GM18951 (cell line): ENCODE measurements around the gene POU4F3.

ENCODE experiments used
- POLR2A ChIP-seq: IDR thresholded peaks from 4 replicates; pipeline ENCODE4 v1.6.1; 2011; ENCODE audit warnings: mild to moderate bottlenecking; ENCODE audit not compliant: insufficient read length, insufficient read depth; ENCODE audit errors: extremely low read depth
- in situ Hi-C: fragments of 300-500 bp; cut with MboI; formaldehyde crosslinking; loops from one replicate; pipeline ENCODE4 v1.12.0; 2022; ENCODE audit warnings: low sequenced_read_pairs, mixed read lengths, inconsistent platforms; ENCODE audit not compliant: unreplicated experiment

Gene POU4F3

DNA sequence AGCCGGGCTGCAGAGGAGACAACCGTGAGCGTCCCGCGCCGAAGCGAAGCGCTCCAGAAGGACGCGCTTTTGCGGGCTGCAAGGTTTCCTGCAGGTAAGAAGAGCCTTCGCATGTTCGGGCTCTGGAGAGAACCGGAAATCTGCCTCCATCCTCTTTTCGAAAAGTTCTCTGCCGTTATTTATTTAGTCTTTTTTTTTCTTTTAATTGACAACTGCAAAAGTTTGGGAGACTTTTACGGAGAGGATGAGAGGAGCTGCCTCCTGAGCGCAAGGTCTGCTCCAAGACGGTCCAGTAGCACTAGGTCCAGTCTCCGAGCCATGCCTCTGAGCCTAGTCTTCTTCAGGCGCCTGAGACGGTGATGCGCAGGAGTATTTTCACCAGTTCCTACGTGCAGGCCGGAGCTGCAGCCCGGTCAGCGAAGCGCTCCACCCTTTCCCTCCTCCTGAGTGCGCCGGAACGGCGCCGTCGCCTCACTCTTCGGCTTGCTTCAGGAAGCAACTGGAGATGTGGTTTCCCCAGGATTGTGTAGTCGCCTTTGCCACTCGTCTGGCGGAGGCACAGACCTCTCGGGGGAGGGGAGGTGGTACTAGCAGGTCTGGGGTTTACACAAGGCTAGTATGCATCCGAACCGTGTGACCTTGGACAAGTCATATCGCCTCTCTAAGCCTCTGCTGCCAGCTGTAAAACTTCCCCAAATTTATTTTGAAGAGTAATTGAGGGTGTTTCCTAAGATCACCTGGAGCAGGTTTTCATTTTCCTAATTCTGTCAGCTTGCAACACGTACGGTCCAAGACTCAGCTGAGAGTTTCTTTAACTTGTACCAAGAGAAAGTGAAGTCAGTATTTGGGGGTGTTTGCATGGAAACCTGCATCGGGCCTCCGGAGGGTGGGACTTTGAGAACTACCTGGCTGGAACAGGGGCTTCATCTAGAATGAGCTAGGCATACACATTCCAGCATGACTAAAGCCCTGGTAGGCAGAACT is 4.5 kb downstream of the POU4F3 start:
- in situ Hi-C loops = no loop called here
- TF ChIP-seq POLR2A = no peak

DNA sequence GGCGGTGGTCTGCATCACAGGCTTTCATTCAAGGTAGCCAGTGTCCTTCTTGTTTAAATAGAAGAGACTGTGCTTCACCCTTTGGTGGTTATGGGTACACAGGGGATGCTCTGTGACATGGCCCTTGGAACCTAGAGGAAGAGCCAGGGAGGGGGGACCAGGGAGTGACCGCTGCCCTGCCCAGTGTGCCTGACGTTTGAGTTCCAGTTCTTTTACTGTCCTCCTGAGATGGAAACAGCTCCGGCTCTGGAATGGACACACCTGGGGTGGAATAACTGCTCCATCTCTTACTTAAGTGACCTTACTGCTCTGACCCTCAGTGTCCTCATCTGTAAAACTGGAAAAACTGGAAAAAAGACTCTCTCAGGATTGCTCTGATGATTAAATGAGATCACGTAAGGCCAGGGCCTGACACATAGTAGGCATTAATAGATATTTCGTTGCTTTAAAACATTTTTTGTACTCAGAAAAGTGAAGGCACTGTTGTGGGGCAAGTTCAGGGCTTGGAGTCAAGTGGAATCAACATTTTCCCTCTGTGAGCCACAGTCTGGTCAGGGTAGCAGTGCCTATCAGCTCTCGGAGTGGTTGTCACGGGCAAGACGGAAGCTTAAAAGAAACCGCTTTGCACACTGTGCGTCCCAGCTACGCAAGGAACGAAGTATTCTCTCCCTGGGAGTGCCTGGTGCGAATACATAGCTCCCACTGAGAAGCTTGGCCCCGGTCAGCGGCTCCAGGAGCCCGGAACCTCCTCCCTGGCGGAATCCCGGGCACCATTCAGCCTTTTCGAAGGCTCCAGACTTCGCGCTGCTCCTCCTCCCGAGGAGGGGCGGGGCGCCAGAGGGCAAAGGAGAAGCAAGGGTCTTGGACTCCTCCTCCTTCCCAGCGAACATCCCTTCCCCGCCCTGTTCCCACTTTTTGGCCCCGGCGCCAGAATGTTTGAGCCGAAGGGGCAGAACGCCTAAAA is 5.8 kb downstream of the POU4F3 start:
- no peak for TF ChIP-seq POLR2A
- in situ Hi-C loops = no loop called here

DNA sequence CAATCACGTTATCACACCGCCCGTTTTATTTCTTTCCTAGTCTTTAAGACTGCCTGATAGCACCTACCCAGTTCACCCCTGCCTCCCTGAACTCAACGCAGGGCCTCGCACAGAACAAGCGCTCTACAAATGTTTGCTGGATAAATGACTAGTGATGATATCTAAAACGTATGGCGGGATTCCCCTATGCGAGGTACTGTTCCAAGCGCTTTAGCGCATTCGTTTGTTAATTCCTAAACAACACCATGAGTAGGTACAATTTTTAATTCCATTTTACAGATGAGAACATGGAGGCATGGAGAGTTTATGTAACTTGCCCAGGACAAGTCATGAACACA is 6.6 kb downstream of the POU4F3 start:
- no peak for TF ChIP-seq POLR2A
- in situ Hi-C loops = no loop called here

- in situ Hi-C loops = no loop called here
- no peak for TF ChIP-seq POLR2A
Observed at GRCh38 chr5:146345578-146346366, 7.1 kb downstream of the POU4F3 start.

- in situ Hi-C loops = no loop called here
- no peak for TF ChIP-seq POLR2A
Observed at GRCh38 chr5:146357126-146357525, 18.5 kb downstream of the POU4F3 start.

DNA sequence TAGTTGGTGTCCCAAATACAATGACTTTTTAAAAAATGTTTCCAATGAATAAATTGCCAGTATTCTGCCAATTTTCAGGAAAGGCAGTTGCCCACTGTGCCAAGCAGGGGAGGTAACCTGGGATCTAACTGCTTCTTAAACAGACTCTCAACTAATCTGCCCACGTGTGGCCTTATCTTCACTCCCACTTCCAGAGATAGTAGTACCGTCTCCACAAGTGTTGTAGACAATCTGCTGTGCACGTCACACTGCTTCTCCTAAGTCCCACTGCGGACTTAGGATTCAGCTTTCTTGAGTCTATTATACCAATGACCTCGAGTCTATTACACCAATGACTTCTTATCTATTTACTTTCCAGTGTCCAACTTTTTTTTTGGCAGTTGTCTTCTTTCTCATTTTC is 21.2 kb downstream of the POU4F3 start:
- TF ChIP-seq POLR2A = no peak
- in situ Hi-C loops = no loop called here

- no peak for TF ChIP-seq POLR2A
- in situ Hi-C loops = no loop called here
Observed at GRCh38 chr5:146363161-146363874, 24.7 kb downstream of the POU4F3 start.

DNA sequence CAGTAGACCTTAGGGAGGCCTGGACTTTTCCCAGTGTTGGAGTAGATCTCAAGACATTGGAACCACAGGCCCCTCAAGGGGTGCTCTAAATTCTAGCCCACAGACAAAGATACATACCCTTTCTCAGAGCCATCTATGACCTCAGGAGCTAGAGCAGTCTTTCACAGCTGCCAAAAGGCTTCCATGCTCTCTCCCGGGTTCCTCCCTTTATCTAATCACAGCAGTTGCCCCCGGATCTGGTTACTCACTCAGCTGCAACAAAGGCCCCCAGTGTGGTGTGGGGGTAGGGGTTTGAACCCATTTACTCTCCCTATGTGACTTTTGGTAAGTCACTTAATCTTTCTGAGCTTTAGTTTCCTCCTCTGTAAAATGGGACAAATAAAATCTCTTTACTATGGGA is 27.0 kb downstream of the POU4F3 start:
- TF ChIP-seq POLR2A = no peak
- in situ Hi-C loops = no loop called here

GRCh38 chr5:146366904-146367303 is 28.3 kb downstream of the POU4F3 start:
- no peak for TF ChIP-seq POLR2A
- in situ Hi-C loops = no loop called here

DNA sequence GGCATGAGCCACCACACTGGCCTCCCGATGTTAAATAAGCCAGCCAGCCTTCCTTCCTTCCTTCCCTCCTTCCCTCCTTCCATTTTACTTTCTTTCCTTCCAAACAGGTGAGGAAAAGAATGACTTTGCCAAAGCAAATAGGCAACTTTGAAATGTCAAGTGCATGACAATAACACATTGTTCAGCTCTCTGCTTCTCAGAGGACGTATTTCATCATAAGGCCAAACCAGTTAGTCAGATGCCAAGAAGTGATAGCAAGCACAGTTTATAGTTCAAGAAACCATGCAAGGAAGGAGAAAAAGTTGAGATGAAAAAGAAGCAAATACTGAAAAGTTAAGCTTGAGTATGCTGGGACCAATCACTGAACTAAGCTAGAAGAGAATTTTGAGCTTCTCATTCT is 29.5 kb downstream of the POU4F3 start:
- in situ Hi-C loops = no loop called here

GRCh38 chr5:146369691-146370090 is 31.1 kb downstream of the POU4F3 start:
- in situ Hi-C loops = no loop called here

More for the DNA sequence above, 29.5 kb downstream of the POU4F3 start:
- no peak for TF ChIP-seq POLR2A

GRCh38 chr5:146376821-146377220 is 38.2 kb downstream of the POU4F3 start:
- in situ Hi-C loops = no loop called here

More at GRCh38 chr5:146369691-146370090, 31.1 kb downstream of the POU4F3 start:
- no peak for TF ChIP-seq POLR2A

More at GRCh38 chr5:146376821-146377220, 38.2 kb downstream of the POU4F3 start:
- no peak for TF ChIP-seq POLR2A
